K562 (cell line): ENCODE results near the gene SEMA4G. TPM values are rescaled to one million over a fixed set of nuclear protein-coding genes. Genes with fewer than 3 reads are reported as not detected.

Experiments used
- FOXJ3 ChIP-seq: sonication (generic); formaldehyde crosslinking; IDR thresholded peaks from 2 replicates; pipeline ENCODE4 v1.4.0; 2020; ENCODE audit warnings: mild to moderate bottlenecking, missing genetic modification reagents
- GABPA ChIP-seq: fragments of 200-800 bp; sonication (Bioruptor generic); conservative IDR thresholded peaks from 2 replicates; pipeline ENCODE4 v1.6.1; 2016; ENCODE audit warnings: low read depth, missing genetic modification characterization, missing compliant biosample characterization
- HNRNPLL ChIP-seq: fragments of 200-400 bp; formaldehyde crosslinking; IDR thresholded peaks from 2 replicates; pipeline ENCODE4 v1.6.1; 2017; ENCODE audit warnings: low read length, low read depth, mild to moderate bottlenecking; ENCODE audit not compliant: poor library complexity, severe bottlenecking
- KDM2B ChIP-seq: fragments of 250-450 bp; sonication (Bioruptor Pico); IDR thresholded peaks from 2 replicates; pipeline ENCODE4 v1.8.0; 2021; ENCODE audit warnings: mild to moderate bottlenecking, moderate library complexity
- MCM5 ChIP-seq: fragments of 450-650 bp; IDR thresholded peaks from 2 replicates; pipeline ENCODE4 v1.6.1; 2016; ENCODE audit warnings: low read depth
- MTA3 ChIP-seq: fragments of 450-650 bp; formaldehyde crosslinking; IDR thresholded peaks from 2 replicates; pipeline ENCODE4 v1.6.1; 2017; ENCODE audit warnings: mild to moderate bottlenecking, borderline replicate concordance
- ZNF175 ChIP-seq: fragments of 200-800 bp; sonication (Bioruptor generic); IDR thresholded peaks from 2 replicates; pipeline ENCODE4 v1.6.1; 2016; ENCODE audit warnings: low read depth, mild to moderate bottlenecking, missing genetic modification characterization, missing compliant biosample characterization
- ZNF24 ChIP-seq: fragments of 450-650 bp; IDR thresholded peaks from 2 replicates; pipeline ENCODE4 v1.6.1; 2016
- ZNF507 ChIP-seq: conservative IDR thresholded peaks from 2 replicates; pipeline ENCODE4 v1.6.1; 2017; ENCODE audit warnings: missing genetic modification characterization, missing compliant biosample characterization
- polyA plus RNA-seq, 8 experiments: library from polyadenylated mRNA; depleted of rRNA in 4 of 8; stranded (reverse) in 5 of 8; unstranded in 3 of 8; fragments of >200 nt; fragmentation: Nextera tagmentation in 2 of 8; fragmentation: Illumina TruSeq in 1 of 8; extraction: Ambion mirVana in 2 of 8; extraction: Trizol in 1 of 8; gene quantifications; 2 replicates each; pipeline versions ENCODE4 v1.2.1 to v1.2.3, GENCODE V29; 2011 to 2014; ENCODE audit warnings: inconsistent platforms in 1 of 8, missing spikeins in 1 of 8
- total RNA-seq, 7 experiments: library from RNA; depleted of rRNA in 6 of 7; stranded (reverse); fragments of >200 nt in 6 of 7; fragmentation: Illumina TruSeq in 2 of 7; extraction: Trizol in 2 of 7; gene quantifications; 2 replicates each; pipeline versions ENCODE4 v1.2.1 to v1.2.3, GENCODE V29; 2011 to 2021; ENCODE audit warnings: low replicate concordance in 1 of 7
- TF ChIP-seq, protein P1 (sequence below): fragments of 250-450 bp; sonication (Bioruptor Pico); IDR thresholded peaks from 2 replicates; pipeline ENCODE4 v1.4.0; 2020; ENCODE audit warnings: mild to moderate bottlenecking, moderate library complexity
- TF ChIP-seq, protein P2 (sequence below): fragments of 450-650 bp; IDR thresholded peaks from 2 replicates; pipeline ENCODE4 v1.6.1; 2016; ENCODE audit warnings: mild to moderate bottlenecking
- TF ChIP-seq, protein P3 (sequence below), 2 experiments: fragments of 450-650 bp in 1 of 2; sonication (generic) in 1 of 2; formaldehyde crosslinking in 1 of 2; IDR thresholded peaks in 1 of 2; conservative IDR thresholded peaks in 1 of 2; 2 replicates each; pipeline versions ENCODE4 v1.6.1 to v1.8.1; 2016 to 2023; ENCODE audit warnings: mild to moderate bottlenecking in 2 of 2, moderate library complexity in 2 of 2, inconsistent platforms in 1 of 2, missing genetic modification reagents in 1 of 2
- TF ChIP-seq, protein P4 (sequence below): conservative IDR thresholded peaks from 2 replicates; pipeline ENCODE4 v1.6.1; 2011; ENCODE audit warnings: low read depth, mild to moderate bottlenecking, low read length; ENCODE audit not compliant: control insufficient read depth
- TF ChIP-seq, protein P5 (sequence below): sonication (generic); formaldehyde crosslinking; IDR thresholded peaks from 2 replicates; pipeline ENCODE4 v1.8.0; 2022; ENCODE audit warnings: mild to moderate bottlenecking, missing genetic modification reagents, borderline replicate concordance

The SEMA4G gene
- total and polyA plus RNA-seq, 9 of the 15 experiments (the other 6 are each of a cell fraction or from before 2014, with no cell fraction given) = 0.40 to 7.8 (median 1.8) TPM

DNA sequence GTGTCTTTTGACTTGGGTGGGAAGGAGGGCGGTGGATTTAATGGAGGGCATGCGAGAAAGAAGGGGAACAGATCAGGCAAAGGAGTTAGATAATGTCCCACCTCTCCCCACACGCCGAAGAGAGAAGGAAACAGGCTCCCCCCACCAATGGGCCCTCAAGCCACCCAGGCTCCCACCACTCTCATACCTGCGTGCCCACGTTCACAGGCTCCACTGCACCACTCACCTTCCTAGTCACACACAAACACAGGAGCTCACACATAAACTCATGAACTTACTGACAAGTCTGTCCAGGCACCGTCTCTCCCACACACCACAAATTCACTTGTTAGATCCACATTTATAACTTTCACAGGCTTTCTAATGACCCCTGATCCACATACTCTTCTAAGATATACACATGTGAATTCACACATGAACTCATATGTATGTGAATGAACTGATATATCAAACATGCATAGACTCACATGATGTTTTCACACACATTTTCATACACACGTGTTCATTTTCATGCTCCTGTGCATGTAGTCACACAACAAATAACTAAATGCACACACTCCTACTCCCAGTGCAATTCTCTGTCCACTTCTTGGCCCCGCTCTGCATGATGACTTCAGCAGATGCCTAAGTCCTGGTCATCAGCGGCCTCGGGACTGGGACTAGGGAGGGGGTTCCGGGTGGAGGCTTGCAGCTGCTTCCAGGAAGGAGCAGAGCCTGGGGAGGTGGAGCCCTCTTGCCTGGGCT, 31.8 kb downstream of the SEMA4G start (continued):
- TF ChIP-seq, protein P1, sequence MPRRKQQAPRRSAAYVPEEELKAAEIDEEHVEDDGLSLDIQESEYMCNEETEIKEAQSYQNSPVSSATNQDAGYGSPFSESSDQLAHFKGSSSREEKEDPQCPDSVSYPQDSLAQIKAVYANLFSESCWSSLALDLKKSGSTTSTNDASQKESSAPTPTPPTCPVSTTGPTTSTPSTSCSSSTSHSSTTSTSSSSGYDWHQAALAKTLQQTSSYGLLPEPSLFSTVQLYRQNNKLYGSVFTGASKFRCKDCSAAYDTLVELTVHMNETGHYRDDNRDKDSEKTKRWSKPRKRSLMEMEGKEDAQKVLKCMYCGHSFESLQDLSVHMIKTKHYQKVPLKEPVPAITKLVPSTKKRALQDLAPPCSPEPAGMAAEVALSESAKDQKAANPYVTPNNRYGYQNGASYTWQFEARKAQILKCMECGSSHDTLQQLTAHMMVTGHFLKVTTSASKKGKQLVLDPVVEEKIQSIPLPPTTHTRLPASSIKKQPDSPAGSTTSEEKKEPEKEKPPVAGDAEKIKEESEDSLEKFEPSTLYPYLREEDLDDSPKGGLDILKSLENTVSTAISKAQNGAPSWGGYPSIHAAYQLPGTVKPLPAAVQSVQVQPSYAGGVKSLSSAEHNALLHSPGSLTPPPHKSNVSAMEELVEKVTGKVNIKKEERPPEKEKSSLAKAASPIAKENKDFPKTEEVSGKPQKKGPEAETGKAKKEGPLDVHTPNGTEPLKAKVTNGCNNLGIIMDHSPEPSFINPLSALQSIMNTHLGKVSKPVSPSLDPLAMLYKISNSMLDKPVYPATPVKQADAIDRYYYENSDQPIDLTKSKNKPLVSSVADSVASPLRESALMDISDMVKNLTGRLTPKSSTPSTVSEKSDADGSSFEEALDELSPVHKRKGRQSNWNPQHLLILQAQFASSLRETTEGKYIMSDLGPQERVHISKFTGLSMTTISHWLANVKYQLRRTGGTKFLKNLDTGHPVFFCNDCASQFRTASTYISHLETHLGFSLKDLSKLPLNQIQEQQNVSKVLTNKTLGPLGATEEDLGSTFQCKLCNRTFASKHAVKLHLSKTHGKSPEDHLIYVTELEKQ (CRISPR knock-in tag) = no peak
- TF ChIP-seq GABPA = peak; percentile 46
- TF ChIP-seq MCM5 = no peak
- TF ChIP-seq KDM2B = no peak
- TF ChIP-seq, protein P2, sequence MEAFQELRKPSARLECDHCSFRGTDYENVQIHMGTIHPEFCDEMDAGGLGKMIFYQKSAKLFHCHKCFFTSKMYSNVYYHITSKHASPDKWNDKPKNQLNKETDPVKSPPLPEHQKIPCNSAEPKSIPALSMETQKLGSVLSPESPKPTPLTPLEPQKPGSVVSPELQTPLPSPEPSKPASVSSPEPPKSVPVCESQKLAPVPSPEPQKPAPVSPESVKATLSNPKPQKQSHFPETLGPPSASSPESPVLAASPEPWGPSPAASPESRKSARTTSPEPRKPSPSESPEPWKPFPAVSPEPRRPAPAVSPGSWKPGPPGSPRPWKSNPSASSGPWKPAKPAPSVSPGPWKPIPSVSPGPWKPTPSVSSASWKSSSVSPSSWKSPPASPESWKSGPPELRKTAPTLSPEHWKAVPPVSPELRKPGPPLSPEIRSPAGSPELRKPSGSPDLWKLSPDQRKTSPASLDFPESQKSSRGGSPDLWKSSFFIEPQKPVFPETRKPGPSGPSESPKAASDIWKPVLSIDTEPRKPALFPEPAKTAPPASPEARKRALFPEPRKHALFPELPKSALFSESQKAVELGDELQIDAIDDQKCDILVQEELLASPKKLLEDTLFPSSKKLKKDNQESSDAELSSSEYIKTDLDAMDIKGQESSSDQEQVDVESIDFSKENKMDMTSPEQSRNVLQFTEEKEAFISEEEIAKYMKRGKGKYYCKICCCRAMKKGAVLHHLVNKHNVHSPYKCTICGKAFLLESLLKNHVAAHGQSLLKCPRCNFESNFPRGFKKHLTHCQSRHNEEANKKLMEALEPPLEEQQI = no peak
- TF ChIP-seq, protein P3, sequence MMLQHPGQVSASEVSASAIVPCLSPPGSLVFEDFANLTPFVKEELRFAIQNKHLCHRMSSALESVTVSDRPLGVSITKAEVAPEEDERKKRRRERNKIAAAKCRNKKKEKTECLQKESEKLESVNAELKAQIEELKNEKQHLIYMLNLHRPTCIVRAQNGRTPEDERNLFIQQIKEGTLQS (IDR thresholded peaks at IDR 0.05) = peak; percentile 48
- TF ChIP-seq, protein P3 (CRISPR knock-in tag; conservative IDR thresholded peaks at IDR 0.05) = no peak
- no peak for TF ChIP-seq ZNF507 (tag)
- no peak for TF ChIP-seq HNRNPLL
- TF ChIP-seq ZNF175 (CRISPR knock-in tag) = no peak
- no peak for TF ChIP-seq ZNF24
- no peak for TF ChIP-seq MTA3
- TF ChIP-seq, protein P4, sequence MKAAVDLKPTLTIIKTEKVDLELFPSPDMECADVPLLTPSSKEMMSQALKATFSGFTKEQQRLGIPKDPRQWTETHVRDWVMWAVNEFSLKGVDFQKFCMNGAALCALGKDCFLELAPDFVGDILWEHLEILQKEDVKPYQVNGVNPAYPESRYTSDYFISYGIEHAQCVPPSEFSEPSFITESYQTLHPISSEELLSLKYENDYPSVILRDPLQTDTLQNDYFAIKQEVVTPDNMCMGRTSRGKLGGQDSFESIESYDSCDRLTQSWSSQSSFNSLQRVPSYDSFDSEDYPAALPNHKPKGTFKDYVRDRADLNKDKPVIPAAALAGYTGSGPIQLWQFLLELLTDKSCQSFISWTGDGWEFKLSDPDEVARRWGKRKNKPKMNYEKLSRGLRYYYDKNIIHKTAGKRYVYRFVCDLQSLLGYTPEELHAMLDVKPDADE = no peak
- TF ChIP-seq, protein P5, sequence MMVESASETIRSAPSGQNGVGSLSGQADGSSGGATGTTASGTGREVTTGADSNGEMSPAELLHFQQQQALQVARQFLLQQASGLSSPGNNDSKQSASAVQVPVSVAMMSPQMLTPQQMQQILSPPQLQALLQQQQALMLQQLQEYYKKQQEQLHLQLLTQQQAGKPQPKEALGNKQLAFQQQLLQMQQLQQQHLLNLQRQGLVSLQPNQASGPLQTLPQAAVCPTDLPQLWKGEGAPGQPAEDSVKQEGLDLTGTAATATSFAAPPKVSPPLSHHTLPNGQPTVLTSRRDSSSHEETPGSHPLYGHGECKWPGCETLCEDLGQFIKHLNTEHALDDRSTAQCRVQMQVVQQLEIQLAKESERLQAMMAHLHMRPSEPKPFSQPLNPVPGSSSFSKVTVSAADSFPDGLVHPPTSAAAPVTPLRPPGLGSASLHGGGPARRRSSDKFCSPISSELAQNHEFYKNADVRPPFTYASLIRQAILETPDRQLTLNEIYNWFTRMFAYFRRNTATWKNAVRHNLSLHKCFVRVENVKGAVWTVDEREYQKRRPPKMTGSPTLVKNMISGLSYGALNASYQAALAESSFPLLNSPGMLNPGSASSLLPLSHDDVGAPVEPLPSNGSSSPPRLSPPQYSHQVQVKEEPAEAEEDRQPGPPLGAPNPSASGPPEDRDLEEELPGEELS (CRISPR knock-in tag) = no peak
- no peak for TF ChIP-seq FOXJ3
